Activated B cell treated with CpG ODN at 0.5 μM for 24 hours (primary cell): ENCODE data around the gene JAG1. TPM values are rescaled to one million over a fixed set of nuclear protein-coding genes. Genes with fewer than 3 reads are reported as not detected.

Experiments
- ATAC-seq: fragments of 200-7000 bp; cut with Tn5 transposase; one replicate; pipeline ENCODE4 v1.10.0; 2021; ENCODE audit warnings: low read depth, mild to moderate bottlenecking, moderate library complexity
- CTCF ChIA-PET: fragments of 350-600 bp; sonication (Branson Sonifier 250); formaldehyde crosslinking; loops from one replicate; lab custom pipeline; 2021; ENCODE audit warnings: antibody characterized with exemption; lab: Charles Lee
- POLR2A ChIA-PET: fragments of 350-600 bp; sonication (Branson Sonifier 250); formaldehyde crosslinking; loops from one replicate; lab custom pipeline; 2021; ENCODE audit warnings: antibody characterized with exemption; lab: Charles Lee
- DNase-seq: peaks from one replicate; pipeline ENCODE4 v3.0.0; 2022
- H3K27ac Mint-ChIP-seq: one replicate; pipeline ENCODE4 v1.8.0; 2020; ENCODE audit warnings: mixed read lengths
- H3K27me3 Mint-ChIP-seq: one replicate; pipeline ENCODE4 v1.8.0; 2021; ENCODE audit warnings: mixed read lengths
- H3K36me3 Mint-ChIP-seq: one replicate; pipeline ENCODE4 v1.8.0; 2021; ENCODE audit warnings: low read depth, mixed read lengths
- H3K4me1 Mint-ChIP-seq: one replicate; pipeline ENCODE4 v1.8.0; 2021; ENCODE audit warnings: mixed read lengths
- H3K4me3 Mint-ChIP-seq: one replicate; pipeline ENCODE4 v1.8.0; 2020; ENCODE audit warnings: mild to moderate bottlenecking, mixed read lengths
- H3K9me3 Mint-ChIP-seq: one replicate; pipeline ENCODE4 v1.8.0; 2020; ENCODE audit warnings: mixed read lengths
- intact Hi-C: fragments of 100-400 bp; cut with micrococcal nuclease; formaldehyde crosslinking; loops from one replicate; pipeline ENCODE4 v1.15.1; 2024
- total RNA-seq: library from RNA; stranded (reverse); gene quantifications from 2 replicates; pipeline ENCODE4 v1.2.3, GENCODE V29; 2022
- TF ChIP-seq, protein P1 (sequence below): fragments of 200-600 bp; IDR thresholded peaks from one replicate; pipeline ENCODE4 v1.8.0; 2022; ENCODE audit warnings: antibody characterized with exemption, mild to moderate bottlenecking

JAG1 gene
- total RNA-seq, 1 donor from 2014 or later = not detected

DNA sequence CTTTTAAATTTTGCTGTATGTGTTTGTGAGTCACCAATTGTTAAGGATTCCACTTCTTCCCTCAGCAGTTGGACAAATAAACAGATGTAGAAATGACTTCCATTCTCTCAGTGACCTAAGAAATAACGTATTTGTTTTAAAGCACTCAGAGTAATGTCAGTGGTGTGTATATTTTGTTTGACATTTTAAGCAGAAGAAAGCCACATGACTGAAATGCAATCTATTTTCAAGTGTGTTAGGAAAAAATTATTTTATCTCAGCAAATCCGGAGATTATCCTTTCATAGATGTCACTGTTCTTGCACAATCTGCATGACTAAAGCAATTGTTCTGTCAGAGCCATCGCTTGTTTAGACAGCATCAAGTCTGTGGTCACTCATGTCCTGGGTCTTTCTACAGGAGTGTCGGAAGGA lies 77.1 kb downstream of the JAG1 start:
- intact Hi-C loops = no loop called here
- TF ChIP-seq, protein P1, sequence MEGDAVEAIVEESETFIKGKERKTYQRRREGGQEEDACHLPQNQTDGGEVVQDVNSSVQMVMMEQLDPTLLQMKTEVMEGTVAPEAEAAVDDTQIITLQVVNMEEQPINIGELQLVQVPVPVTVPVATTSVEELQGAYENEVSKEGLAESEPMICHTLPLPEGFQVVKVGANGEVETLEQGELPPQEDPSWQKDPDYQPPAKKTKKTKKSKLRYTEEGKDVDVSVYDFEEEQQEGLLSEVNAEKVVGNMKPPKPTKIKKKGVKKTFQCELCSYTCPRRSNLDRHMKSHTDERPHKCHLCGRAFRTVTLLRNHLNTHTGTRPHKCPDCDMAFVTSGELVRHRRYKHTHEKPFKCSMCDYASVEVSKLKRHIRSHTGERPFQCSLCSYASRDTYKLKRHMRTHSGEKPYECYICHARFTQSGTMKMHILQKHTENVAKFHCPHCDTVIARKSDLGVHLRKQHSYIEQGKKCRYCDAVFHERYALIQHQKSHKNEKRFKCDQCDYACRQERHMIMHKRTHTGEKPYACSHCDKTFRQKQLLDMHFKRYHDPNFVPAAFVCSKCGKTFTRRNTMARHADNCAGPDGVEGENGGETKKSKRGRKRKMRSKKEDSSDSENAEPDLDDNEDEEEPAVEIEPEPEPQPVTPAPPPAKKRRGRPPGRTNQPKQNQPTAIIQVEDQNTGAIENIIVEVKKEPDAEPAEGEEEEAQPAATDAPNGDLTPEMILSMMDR = no peak
- DNase-seq = no peak
- Mint-ChIP-seq H3K4me1 (no peaks in the 10 kb centered on the region), H3K36me3 (peaks cover 38% of the 10 kb centered on the region), H3K27ac (no peak overlapping the region), H3K4me3 (no peak overlapping the region), H3K27me3 (no peaks in the 10 kb centered on the region), H3K9me3 (no peaks in the 10 kb centered on the region)
- no peak for ATAC-seq
- ChIA-PET CTCF (no interaction called here), POLR2A (no interaction called here)

DNA sequence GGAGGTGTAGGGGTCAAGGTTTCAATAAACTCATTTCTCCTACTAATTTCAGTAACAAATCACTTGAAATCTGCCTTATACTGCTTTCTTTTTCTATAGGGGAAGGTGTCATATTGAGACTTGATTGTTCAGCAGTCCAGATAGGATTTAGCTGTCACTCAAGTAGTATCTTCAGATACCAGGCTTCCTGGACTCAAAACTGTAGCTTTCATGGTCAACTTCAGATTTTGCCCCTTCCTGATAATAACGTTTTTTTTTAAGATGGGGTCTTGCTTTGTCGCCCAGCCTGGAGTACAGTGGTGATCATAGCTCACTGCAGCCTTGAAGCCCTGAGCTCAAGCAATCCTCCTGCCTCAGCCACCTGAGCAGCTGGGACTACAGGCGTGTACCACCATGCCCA lies 77.8 kb downstream of the JAG1 start:
- intact Hi-C loops = no loop called here
- Mint-ChIP-seq H3K36me3 (peaks cover 31% of the 10 kb centered on the region), H3K9me3 (no peaks in the 10 kb centered on the region), H3K27me3 (no peaks in the 10 kb centered on the region), H3K4me3 (no peak overlapping the region), H3K27ac (no peak overlapping the region), H3K4me1 (no peaks in the 10 kb centered on the region)
- POLR2A ChIA-PET = no interaction called here
- DNase-seq = no peak
- ATAC-seq = no peak
- CTCF ChIA-PET = interaction anchor here (0.7 kb wide), 1 partner anchor 644 kb away, joined by 3 read pairs; no protein-coding TSS in a partner anchor
- TF ChIP-seq, protein P1 = no peak

GRCh38 chr20:10595266-10595665 lies 78.5 kb downstream of the JAG1 start:
- Mint-ChIP-seq H3K27ac (no peak overlapping the region), H3K9me3 (no peaks in the 10 kb centered on the region), H3K4me3 (no peak overlapping the region), H3K4me1 (no peaks in the 10 kb centered on the region), H3K27me3 (no peaks in the 10 kb centered on the region), H3K36me3 (peaks cover 27% of the 10 kb centered on the region)
- DNase-seq = no peak
- ChIA-PET CTCF (no interaction called here), POLR2A (no interaction called here)
- no peak for ATAC-seq
- TF ChIP-seq, protein P1 = no peak
- intact Hi-C loops = no loop called here

DNA sequence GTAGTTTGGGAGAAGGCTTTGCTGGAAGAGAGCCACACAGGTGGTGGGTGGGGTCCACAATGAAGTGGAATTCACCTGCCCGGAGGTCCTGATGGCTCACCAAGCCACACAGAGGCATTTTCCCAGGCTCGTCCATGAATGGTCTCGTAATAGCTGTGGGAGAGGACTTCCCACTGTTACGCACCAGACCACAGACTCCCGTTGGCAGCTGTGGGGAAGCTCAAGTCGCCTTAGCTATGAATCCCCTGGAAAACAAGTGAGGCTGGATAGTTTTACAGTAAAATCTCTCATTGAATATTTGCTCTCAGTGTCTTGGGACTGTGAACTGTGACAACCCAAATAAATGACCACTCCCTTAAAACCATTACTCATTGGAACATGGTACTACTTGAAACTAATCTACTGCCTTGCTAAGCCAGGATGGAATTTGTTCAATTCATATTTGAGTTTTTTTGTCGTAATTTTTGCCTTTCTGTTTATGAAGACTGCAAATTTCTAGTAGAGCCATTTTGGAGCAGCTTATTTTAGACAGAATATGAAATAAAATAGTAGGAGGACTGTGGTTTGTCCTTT lies 79.4 kb downstream of the JAG1 start:
- H3K9me3 Mint-ChIP-seq = no peaks in the 10 kb centered on the region
- CTCF ChIA-PET = no interaction called here
- intact Hi-C loops = no loop called here
- H3K27me3 Mint-ChIP-seq = no peaks in the 10 kb centered on the region
- H3K4me1 Mint-ChIP-seq = no peaks in the 10 kb centered on the region
- POLR2A ChIA-PET = no interaction called here
- no peak for DNase-seq
- peaks cover 25% of the 10 kb centered on the region for H3K36me3 Mint-ChIP-seq
- ATAC-seq = no peak
- TF ChIP-seq, protein P1 = no peak
- H3K27ac Mint-ChIP-seq = no peak overlapping the region
- no peak overlapping the region for H3K4me3 Mint-ChIP-seq

DNA sequence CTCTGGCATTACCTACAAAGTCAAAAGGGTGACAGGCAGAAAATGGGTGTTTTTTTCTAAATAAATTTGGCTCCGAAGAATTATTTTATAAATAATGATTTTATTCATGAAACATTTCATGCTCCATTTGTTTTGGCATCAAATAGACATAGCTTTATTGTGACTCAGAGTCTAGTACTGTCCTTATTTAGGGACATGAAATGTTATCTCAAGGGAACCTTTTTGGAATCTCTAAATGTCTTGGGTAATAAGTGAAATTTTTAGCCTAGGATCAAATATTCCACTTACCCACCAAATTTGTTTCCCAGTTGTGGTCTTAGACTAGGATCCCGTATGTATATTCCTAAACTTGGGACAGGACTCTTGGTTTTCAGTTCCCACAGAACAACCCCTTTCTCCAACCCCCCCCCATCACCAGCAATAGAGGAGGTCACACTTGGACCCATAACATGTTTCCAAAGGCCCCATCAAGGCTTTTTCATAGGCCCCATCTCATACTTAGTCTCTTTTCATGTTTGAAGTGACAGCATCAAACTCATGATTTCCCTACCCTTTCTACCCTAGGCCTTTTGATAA lies 81.8 kb downstream of the JAG1 start:
- no peak overlapping the region for H3K27ac Mint-ChIP-seq
- intact Hi-C loops = no loop called here
- no peak overlapping the region for H3K4me3 Mint-ChIP-seq
- ChIA-PET POLR2A (no interaction called here), CTCF (no interaction called here)
- DNase-seq (no peak), ATAC-seq (no peak)
- TF ChIP-seq, protein P1 = no peak
- H3K9me3 Mint-ChIP-seq = no peaks in the 10 kb centered on the region
- H3K27me3 Mint-ChIP-seq = no peaks in the 10 kb centered on the region
- H3K4me1 Mint-ChIP-seq = no peaks in the 10 kb centered on the region
- H3K36me3 Mint-ChIP-seq = peaks cover 9% of the 10 kb centered on the region
